HCT116 (cell line): ENCODE data around the gene MPHOSPH10.
"Not testable (repeated sequence)": the region's sequence is repeated elsewhere in the genome, so short reads cannot be mapped to it uniquely, and the experiment has no call there.

Source experiments
- ATF3 ChIP-seq: IDR thresholded peaks from 2 replicates; pipeline ENCODE4 v1.6.1; 2012
- CTCF ChIP-seq, 3 experiments: fragments of 200-600 bp in 1 of 3; sonication (generic) in 1 of 3; IDR thresholded peaks in 2 of 3; conservative IDR thresholded peaks in 1 of 3; 2 replicates each; pipeline ENCODE4 v1.5.1; 2012 to 2017; ENCODE audit warnings: low read depth in 2 of 3, low read length in 2 of 3, antibody characterized with exemption in 1 of 3, borderline replicate concordance in 1 of 3, control low read depth in 1 of 3, mild to moderate bottlenecking in 1 of 3, mixed read lengths in 1 of 3, mixed run types in 1 of 3, moderate library complexity in 1 of 3; ENCODE audit not compliant: insufficient read depth in 1 of 3
- EGR1 ChIP-seq: IDR thresholded peaks from 2 replicates; pipeline ENCODE4 v1.6.1; 2012; ENCODE audit warnings: low read depth
- EZH2 ChIP-seq: fragments of 200-600 bp; sonication (generic); IDR thresholded peaks from 2 replicates; pipeline ENCODE4 v1.6.1; 2017; ENCODE audit warnings: antibody characterized with exemption, mixed run types
- JUND ChIP-seq: IDR thresholded peaks from 2 replicates; pipeline ENCODE4 v1.6.1; 2012
- POLR2A ChIP-seq: IDR thresholded peaks from 2 replicates; pipeline ENCODE4 v1.7.0; 2011; ENCODE audit warnings: borderline replicate concordance; ENCODE audit not compliant: insufficient read depth, insufficient read length; ENCODE audit errors: extremely low read depth
- POLR2AphosphoS5 ChIP-seq: IDR thresholded peaks from 2 replicates; pipeline ENCODE4 v1.6.1; 2011; ENCODE audit warnings: mild to moderate bottlenecking, low read depth, low read length, moderate library complexity
- RAD21 ChIP-seq: IDR thresholded peaks from 2 replicates; pipeline ENCODE4 v1.6.1; 2012; ENCODE audit warnings: low read depth, mild to moderate bottlenecking
- REST ChIP-seq: IDR thresholded peaks from 2 replicates; pipeline ENCODE4 v1.6.1; 2012; ENCODE audit warnings: low read depth
- SP1 ChIP-seq: IDR thresholded peaks from 2 replicates; pipeline ENCODE4 v1.6.1; 2012; ENCODE audit warnings: low read depth
- SRF ChIP-seq: IDR thresholded peaks from 2 replicates; pipeline ENCODE4 v1.6.1; 2012; ENCODE audit warnings: low read depth
- TCF7L2 ChIP-seq: IDR thresholded peaks from 2 replicates; pipeline ENCODE4 v1.7.0; 2011; ENCODE audit warnings: borderline replicate concordance, inconsistent platforms; ENCODE audit not compliant: insufficient read depth, insufficient read length; ENCODE audit errors: extremely low read depth
- YY1 ChIP-seq: IDR thresholded peaks from 2 replicates; pipeline ENCODE4 v1.6.1; 2011; ENCODE audit warnings: low read length, low read depth, moderate library complexity, mild to moderate bottlenecking; ENCODE audit not compliant: insufficient replicate concordance; ENCODE audit errors: extremely low read depth
- ZNF274 ChIP-seq: fragments of 200-500 bp; sonication (Bioruptor generic); IDR thresholded peaks from 2 replicates; pipeline ENCODE4 v1.6.1; 2014; ENCODE audit warnings: mild to moderate bottlenecking, low read depth, low read length, inconsistent platforms

GRCh38 chr2:71106463-71106862, 24.0 kb upstream of the MPHOSPH10 start:
- not testable (repeated sequence) for TF ChIP-seq REST; CTCF (IDR thresholded peaks at IDR 0.05 in 2 of 3, conservative IDR thresholded peaks at IDR 0.05 in 1 of 3; ENCODE audit: borderline replicate concordance in 1 of 3, insufficient read depth in 1 of 3, low read depth in 2 of 3, low read length in 2 of 3); JUND; ATF3; SRF; ZNF274; RAD21; POLR2A; SP1; EGR1; YY1; EZH2; TCF7L2; POLR2AphosphoS5
